Stimulated activated CD4-positive, alpha-beta T cell treated with anti-CD3 and anti-CD28 coated beads, TNF-alpha, amount 100 ng/mL, for 48 hours (primary cell): ENCODE results near the gene MMP23B.
A peak's percentile ranks its signal among the peaks of the same experiment; 100 is the strongest.

Source experiments
- DNase-seq, 3 donors: peaks; one replicate each; pipeline ENCODE4 v3.0.0-alpha.2; 2020; ENCODE audit warnings: low read depth in 3 of 3

MMP23B gene

DNA sequence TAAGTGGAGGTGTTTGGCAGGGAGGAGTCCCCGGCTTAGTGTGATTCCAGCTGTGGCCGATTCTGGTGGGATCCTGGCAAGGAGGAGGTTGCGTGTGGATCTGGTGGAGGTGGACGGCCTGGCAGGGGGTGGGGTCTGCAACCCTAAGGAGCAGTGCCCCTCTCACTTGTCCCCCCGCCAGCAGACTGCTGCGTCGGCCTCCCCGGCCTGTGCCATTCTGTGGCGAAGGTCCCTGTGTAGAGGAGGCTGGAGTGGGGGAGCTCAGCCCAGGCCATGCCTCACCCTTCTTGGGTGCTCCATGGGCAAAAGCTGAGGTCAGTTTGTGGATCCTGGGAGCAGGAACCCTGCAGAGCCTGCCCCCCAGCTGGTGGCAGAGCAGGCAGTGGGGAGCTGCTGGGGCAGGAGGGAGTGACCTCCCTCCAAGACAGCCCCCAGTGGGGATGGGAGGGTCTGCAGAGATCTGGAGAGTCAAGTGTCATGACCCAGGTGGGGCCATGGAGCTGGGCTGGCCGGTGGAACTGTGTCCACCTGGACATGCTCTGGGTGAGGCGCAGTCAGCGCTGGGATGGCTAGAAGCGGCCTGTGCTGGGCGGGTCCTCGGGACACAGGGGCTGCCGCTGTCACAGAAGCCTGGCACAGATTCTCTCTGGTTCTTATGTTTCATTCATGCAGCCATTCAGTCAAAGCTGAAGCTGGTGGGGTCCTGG lies 11.4 kb upstream of the MMP23B start:
- no peak for DNase-seq

GRCh38 chr1:1621173-1622009 lies 10.6 kb upstream of the MMP23B start:
- DNase-seq, result no peak

GRCh38 chr1:1622010-1622787 lies 9.8 kb upstream of the MMP23B start:
- no peak for DNase-seq

- no peak for DNase-seq
These were observed 9.2 kb upstream of the MMP23B start for GRCh38 chr1:1622788-1623094.

GRCh38 chr1:1623181-1623630 lies 8.8 kb upstream of the MMP23B start:
- DNase-seq, result no peak

GRCh38 chr1:1623631-1624442 lies 8.1 kb upstream of the MMP23B start:
- DNase-seq, result no peak

DNA sequence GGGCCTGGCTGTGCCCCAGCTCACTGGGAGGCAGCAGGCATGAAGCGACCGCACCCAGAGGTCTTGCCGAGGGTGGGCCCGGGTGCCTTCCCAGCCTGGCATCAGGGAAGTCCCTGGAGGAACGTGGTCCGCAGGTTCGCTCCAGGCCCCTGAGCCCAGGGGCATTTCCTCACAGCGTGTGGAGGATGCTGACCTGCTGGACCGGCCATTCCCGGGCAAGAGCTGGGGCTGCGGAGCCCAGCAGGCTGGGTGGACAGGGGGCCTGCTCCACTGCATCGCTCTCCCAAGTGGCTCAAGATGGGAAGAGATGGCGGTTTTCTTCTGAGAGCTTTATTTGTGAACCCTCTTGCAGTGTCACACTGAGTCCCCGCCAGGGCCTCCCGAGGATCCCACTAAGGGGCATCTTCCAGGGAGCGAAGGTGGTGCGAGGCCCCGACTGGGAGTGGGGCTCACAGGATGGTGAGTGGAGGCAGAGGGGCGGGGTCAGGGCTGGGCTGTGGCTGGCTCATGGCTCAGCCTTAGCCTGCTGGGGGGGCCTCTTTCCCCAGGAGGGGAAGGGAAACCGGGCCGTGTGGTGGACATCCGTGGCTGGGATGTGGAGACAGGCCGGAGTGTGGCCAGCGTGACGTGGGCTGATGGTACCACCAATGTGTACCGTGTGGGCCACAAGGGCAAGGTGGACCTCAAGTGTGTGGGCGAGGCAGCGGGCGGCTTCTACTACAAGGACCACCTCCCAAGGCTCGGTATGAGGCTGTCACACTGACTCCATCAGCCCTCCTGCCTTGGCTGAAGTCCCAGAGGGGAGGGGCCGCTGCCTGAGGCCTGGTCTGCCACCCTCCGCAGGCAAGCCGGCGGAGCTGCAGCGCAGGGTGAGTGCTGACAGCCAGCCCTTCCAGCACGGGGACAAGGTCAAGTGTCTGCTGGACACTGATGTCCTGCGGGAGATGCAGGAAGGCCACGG lies 7.2 kb upstream of the MMP23B start:
- DNase-seq, result no peak

DNA sequence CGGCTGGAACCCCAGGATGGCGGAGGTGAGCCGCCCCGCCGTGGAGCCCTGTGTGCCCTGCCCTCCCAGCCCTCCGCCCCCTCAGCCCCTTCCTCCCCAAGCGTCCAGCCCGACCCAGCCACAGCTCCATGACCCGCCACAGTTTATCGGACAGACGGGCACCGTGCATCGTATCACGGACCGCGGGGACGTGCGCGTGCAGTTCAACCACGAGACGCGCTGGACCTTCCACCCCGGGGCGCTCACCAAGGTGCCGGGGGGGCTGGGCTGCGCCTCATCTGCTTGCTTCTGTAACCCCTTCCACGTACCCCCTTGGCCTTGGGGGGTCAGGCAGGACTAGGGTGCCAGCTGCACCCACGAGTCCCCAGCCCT lies 6.6 kb upstream of the MMP23B start:
- DNase-seq, result no peak

GRCh38 chr1:1625824-1626206 lies 6.2 kb upstream of the MMP23B start:
- DNase-seq, result no peak

DNA sequence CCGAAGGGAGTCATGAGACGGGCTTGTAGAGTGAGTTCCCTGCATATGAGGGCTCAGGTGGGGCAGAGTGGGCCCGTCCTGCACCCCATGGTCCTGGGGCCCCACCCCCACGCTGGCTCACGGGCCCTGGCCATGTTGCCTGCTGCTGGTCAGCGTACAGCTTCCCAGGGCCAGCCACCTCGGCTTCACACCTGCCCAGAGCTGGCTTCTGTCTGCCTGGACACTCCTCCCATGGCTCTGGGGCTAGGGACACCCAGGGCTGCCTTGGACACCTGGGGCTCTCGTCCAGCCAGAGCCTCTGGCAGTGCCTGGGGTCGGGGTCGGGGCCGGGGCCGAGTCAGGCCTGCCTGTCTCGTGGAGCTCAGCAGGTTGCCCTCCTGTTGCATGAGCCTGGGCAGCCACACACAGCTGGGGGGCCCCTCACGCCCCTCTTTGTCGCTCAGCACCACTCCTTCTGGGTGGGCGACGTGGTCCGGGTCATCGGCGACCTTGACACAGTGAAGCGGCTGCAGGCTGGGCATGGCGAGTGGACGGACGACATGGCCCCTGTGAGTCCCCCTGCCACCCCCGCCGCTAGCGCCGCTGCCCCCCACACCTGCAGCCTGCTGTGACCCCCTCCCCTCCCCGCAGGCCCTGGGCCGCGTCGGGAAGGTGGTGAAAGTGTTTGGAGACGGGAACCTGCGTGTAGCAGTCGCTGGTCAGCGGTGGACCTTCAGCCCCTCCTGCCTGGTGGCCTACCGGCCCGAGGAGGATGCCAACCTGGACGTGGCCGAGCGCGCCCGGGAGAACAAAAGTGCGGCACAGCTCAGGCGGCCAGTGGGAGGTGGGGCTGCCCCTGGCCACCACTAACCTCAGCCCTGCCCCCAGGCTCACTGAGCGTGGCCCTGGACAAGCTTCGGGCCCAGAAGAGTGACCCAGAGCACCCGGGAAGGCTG lies 5.5 kb upstream of the MMP23B start:
- no peak for DNase-seq

GRCh38 chr1:1627261-1627828 lies 4.6 kb upstream of the MMP23B start:
- no peak for DNase-seq

- DNase-seq, result no peak
These were observed 3.9 kb upstream of the MMP23B start for GRCh38 chr1:1627829-1628753.

DNA sequence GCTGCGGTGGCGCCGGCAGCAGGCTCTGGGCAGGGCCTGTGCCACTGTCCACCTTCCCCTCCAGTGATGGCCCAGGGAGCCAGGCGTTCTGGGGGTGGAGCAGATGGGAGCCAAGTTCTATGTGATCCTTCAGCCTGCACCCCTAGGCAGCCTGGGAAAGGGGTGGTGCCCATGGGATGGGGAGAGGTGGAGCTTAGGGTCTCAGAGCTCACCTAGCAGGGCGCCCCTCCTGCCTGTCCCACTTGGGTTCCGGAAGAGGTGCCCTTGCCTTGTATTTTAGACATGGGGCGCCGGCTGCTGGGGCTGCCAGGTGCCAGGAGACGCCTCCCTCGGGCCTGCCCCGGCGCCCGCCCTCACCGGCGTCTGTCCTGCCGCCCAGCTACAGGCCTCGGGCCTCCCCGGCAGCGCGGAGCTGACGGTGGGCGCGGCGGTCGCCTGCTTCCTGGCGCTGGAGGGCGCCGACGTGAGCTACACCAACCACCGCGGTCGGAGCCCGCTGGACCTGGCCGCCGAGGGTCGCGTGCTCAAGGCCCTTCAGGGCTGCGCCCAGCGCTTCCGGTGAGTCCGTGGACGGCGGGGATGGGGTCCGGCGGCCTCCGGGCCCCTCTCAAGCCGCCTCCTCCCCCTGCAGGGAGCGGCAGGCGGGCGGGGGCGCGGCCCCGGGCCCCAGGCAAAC lies 3.1 kb upstream of the MMP23B start:
- peak in 1 of 3 donors; percentile 32 for DNase-seq

DNA sequence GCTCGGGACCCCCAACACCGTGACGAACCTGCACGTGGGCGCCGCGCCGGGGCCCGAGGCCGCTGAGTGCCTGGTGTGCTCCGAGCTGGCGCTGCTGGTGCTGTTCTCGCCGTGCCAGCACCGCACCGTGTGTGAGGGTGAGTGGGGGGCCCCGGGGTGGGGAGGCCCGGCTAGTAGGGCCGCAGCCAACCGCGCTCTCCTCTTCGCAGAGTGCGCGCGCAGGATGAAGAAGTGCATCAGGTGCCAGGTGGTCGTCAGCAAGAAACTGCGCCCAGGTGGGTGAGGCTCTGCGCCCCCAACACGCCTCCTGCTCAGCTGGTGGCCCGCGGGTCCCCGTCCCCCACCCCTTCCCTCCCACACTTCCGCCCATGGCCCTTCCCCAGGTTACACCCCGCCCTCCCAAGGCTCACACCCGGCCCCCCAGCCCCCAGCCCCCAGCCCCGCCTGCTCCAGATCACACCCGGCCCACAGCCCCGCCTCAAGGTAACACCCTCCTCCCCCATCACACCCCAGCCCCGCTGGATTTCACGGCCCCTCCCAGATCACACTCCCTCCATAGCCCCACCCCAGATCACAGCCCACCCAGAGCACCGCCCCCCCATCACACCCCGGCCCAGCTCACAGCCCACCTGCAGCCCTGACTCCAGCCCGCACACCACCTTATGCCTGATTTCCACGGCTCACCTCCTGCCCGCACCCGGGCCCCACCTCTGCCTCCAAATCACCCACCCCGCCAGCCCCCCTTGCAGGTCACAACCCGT lies 2.4 kb upstream of the MMP23B start:
- peak in 2 of 3 donors; percentile 31 to 45 for DNase-seq

- peak; percentile 81 to 89 (median 84) for DNase-seq
These were observed 1.6 kb upstream of the MMP23B start for GRCh38 chr1:1630191-1630964.
